ENCODE measurements around the gene ANKRD62.

- TF ChIP-seq, protein P1, sequence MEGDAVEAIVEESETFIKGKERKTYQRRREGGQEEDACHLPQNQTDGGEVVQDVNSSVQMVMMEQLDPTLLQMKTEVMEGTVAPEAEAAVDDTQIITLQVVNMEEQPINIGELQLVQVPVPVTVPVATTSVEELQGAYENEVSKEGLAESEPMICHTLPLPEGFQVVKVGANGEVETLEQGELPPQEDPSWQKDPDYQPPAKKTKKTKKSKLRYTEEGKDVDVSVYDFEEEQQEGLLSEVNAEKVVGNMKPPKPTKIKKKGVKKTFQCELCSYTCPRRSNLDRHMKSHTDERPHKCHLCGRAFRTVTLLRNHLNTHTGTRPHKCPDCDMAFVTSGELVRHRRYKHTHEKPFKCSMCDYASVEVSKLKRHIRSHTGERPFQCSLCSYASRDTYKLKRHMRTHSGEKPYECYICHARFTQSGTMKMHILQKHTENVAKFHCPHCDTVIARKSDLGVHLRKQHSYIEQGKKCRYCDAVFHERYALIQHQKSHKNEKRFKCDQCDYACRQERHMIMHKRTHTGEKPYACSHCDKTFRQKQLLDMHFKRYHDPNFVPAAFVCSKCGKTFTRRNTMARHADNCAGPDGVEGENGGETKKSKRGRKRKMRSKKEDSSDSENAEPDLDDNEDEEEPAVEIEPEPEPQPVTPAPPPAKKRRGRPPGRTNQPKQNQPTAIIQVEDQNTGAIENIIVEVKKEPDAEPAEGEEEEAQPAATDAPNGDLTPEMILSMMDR (IDR thresholded peaks at IDR 0.05), result no peak
- TF ChIP-seq POLR2A (IDR thresholded peaks at IDR 0.05), result no peak
- TF ChIP-seq POLR2AphosphoS5 (IDR thresholded peaks at IDR 0.05; ENCODE audit: insufficient read depth in 1 of 2, low read depth in 1 of 2), result no peak
These were observed 36.7 kb upstream of the ANKRD62 start for GRCh38 chr18:12056884-12057402.

Data from vagina (tissue), 2 donors.